Stimulated activated CD8-positive, alpha-beta memory T cell treated with anti-CD3 and anti-CD28 coated beads, Interleukin-12 subunit alpha, Interleukin-12 subunit beta, amount 100 ng/mL, for 1 hour (primary cell): ENCODE data around the gene HNRNPK.
"Not testable (repeated sequence)": the region's sequence is repeated elsewhere in the genome, so short reads cannot be mapped to it uniquely, and the experiment has no call there.

Source experiments
- DNase-seq: peaks from one replicate; pipeline ENCODE4 v3.0.0-alpha.2; 2020; ENCODE audit warnings: low read depth

Gene HNRNPK

DNA sequence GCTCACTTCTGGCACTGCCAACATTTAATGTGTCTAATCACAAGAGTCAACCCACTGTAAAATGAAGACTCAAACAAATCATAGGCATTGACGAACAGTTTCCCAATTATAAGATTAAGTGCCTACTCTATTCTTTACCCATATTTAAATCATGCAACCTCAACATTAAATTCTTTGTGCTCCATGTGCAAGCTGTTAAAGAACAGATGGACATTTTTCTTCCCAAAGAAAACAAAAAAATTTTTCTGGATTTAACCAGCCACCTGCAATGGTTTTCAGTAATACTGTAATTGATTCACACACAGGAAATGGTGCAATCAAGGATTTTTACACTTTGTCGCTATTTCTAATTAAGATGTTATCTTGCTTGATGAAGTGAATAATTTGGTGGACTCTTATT lies 3.6 kb downstream of the HNRNPK start:
- no peak for DNase-seq

DNA sequence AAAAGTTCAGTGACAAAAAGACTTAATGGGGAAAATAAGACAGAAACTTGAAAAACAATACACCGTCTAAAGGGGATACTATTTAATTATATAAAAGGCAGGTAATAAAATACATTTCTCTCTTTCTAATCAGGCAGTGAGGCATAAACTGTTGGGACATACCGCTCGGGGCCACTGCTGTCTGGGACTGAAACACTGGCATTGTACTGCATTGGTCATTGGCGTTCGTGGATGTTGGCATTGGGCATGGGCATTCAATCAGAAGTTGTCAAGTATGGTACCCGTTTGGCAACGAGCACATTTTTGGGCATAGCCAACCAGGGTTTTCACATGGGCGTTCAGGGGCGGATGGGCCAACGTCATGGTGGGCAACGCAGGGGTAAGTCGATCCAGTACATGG lies 4.7 kb downstream of the HNRNPK start:
- no peak for DNase-seq

DNA sequence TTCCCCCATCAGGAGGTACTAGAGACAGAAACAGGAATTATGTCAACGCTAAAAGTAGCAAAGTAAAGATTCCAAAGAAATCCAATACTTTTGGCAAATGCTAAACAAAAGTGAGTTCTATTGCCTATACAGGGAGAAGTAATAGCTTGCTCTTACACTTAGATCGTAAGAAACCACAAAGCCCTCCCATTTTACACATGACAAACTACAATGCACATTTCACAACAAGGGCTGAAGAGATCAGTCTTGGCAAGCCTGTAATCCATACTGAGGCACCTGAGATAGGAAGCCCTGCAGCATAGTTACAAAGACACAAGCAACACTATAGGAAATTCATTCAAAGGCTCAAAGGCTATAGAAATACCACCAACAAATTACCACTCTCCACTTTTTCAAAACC lies 7.7 kb downstream of the HNRNPK start:
- no peak for DNase-seq

- DNase-seq: no peak
These were observed 8.5 kb downstream of the HNRNPK start for GRCh38 chr9:83971485-83971884.

GRCh38 chr9:83969602-83970001 lies 10.4 kb downstream of the HNRNPK start:
- no peak for DNase-seq

GRCh38 chr9:83967073-83967472 lies 12.9 kb downstream of the HNRNPK start:
- DNase-seq: no peak

GRCh38 chr9:83966209-83966582 lies 13.8 kb downstream of the HNRNPK start:
- DNase-seq: no peak

- no peak for DNase-seq
These were observed 14.4 kb downstream of the HNRNPK start for GRCh38 chr9:83965350-83966208.

DNA sequence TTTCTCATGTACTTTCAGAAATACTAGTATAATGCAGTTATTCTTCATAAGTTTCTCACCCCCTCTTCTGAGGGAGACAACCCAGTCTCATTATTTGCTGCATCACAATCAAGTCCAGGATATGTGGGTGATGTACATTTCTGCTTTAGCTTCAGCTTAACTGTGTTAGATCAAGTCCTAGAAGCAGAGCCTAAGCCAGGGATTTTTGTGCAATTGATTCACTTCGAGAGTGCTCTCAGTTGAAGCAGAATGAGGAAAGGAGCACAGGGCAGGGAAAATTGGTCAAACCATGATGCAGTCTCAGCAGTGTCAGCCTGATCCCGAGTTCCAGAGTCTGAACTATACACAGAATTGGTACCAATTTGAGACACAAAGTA lies 15.1 kb downstream of the HNRNPK start:
- DNase-seq: no peak

- no peak for DNase-seq
These were observed 17.9 kb downstream of the HNRNPK start for GRCh38 chr9:83962165-83962564.

- no peak for DNase-seq
These were observed 19.0 kb downstream of the HNRNPK start for GRCh38 chr9:83960991-83961390.

GRCh38 chr9:83959061-83959460 lies 21.0 kb downstream of the HNRNPK start:
- DNase-seq: no peak

- no peak for DNase-seq
These were observed 22.8 kb downstream of the HNRNPK start for GRCh38 chr9:83957248-83957513.

DNA sequence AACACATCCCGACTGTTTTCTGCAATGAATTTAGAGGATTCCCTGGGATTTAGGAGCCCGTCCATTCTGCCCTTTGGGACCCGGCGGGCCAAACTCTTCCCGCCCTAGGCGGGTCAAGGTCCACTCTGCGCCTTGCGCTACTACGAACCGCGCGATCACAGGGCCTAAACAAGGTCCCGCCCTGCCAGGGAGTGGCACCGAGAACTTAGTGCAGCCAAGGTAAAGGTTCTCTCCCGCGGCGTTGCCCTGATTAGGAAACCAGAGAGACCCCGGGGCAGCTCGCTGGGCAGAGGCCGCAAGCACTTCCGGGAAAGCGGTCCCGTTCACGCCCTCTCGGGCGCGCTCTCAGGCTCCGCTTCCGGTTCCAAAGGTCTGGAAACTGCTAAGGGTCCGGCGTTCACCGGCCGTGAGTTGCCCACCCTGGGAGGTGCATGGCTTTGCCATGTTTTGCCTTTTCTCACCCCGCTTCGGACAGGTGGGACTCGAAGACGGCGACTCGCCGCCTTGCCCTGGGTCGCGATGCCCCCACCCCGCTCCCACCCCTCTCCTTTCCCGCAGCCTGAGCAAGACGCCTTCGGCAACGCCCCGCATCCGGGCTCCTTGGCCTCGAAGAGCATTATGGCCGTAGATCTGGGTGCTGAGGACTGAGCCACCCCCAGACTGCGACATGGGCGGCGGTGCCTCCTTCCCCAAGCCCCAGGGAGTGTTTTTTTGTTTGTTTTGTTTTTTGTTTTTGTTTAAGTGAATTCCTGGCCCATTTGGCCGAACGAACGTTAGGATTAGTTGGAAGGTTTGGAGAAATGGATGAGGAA lies 23.4 kb downstream of the HNRNPK start:
- DNase-seq: no peak

GRCh38 chr9:83956086-83956435 lies 24.0 kb downstream of the HNRNPK start:
- DNase-seq: no peak

DNA sequence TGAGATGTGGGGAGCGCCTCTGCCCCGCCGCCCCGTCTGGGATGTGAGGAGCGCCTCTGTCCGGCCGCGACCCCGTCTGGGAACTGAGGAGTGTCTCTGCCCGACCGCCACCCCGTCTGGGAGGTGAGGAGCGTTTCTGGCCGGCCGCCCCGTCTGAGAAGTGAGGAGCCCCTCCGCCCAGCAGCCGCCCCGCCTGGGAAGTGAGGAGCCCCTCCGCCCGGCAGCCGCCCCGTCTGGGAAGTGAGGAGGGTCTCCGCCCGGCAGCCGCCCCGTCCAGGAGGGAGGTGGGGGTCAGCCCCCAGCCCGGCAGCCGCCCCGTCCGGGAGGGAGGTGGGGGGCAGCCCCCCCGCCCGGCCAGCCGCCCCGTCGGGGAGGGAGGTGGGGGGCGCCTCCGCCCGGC lies 31.9 kb downstream of the HNRNPK start:
- DNase-seq: not testable (repeated sequence)

GRCh38 chr9:83940590-83941303 lies 39.3 kb downstream of the HNRNPK start:
- DNase-seq: no peak

- no peak for DNase-seq
These were observed 42.1 kb downstream of the HNRNPK start for GRCh38 chr9:83937861-83938455.

DNA sequence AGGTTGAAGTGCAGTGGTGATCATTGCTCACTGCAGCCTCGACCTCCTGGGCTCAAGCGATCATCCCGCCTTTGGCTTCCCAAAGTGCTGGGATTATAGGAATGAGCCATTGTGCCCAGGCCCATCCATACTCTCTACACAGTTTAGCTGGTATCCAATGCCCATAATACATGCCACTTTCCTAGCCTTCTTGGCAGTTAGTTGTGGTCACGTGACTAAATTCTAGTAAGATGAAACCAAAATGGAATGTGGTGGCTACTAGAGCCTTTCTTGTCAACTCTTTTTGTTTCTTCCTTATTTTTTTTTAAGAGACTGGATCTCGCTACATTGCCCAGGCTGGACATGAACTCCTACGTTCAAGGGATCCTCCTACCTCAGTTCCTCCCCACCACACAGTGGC lies 43.5 kb downstream of the HNRNPK start:
- DNase-seq: no peak

GRCh38 chr9:83935276-83935935 lies 44.6 kb downstream of the HNRNPK start:
- DNase-seq: no peak

DNA sequence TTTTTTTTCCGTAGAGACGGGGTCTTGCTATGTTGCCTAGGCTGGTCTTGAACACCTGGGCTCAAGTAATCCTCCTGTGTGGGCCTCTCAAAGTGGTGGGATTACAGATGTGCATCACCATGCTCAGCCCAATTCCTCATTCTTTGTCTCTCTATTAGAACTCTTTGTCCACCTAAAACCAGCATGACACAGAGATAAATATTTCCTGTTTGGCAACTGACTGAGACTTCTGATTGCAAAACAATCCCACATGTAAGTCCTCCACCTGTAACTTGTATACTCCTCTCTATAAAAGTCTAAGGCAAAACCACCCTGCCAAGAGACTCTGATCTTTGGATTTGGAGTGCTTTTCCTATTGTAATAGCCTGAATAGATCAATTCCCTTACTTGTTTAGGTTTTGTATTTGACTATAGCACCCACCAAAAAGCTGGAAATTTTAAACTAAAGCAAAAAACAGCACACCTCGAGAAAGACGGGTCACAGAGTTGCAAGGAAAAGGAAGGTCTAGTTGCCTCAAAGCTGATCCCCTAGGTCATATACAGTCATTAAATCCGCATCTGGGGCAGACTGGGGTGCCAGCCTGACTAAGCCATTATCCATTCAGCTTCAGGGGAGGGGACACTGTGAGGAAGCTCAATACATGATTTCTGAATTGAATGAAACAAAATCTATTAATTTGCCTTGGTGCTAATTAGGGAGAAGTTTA lies 45.3 kb downstream of the HNRNPK start:
- no peak for DNase-seq

DNA sequence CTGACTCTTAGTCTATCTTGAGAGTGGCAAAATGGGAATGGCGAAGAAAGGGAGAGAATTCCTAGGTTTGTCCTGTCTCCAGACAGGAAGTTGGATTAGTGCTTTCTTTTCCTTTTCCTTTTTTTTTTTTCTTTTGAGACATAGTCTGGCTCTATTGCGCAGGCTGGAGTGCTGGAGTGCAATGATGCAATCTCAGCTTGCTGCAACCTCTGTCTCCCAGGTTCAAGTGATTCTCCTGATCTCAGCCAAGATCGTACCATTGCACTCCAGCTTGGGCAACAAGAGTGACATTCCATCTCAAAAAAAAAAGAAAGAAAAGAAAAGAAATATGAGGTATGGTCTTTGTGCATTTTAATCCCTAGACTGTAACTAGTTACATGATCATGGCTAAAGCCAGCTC lies 46.2 kb downstream of the HNRNPK start:
- no peak for DNase-seq
